GM12875 (cell line): ENCODE measurements around the gene LRP8.

Experiments
- H3K4me3 ChIP-seq: one replicate; pipeline ENCODE4 v1.5.1; 2011; ENCODE audit warnings: low read depth, low read length, control low read depth
- TF ChIP-seq, protein P1 (sequence below): IDR thresholded peaks from 2 replicates; pipeline ENCODE4 v1.5.1; 2011; ENCODE audit warnings: low read depth, mild to moderate bottlenecking, control low read depth, inconsistent platforms, low read length, moderate library complexity, borderline replicate concordance; ENCODE audit not compliant: insufficient read depth

Gene LRP8

DNA sequence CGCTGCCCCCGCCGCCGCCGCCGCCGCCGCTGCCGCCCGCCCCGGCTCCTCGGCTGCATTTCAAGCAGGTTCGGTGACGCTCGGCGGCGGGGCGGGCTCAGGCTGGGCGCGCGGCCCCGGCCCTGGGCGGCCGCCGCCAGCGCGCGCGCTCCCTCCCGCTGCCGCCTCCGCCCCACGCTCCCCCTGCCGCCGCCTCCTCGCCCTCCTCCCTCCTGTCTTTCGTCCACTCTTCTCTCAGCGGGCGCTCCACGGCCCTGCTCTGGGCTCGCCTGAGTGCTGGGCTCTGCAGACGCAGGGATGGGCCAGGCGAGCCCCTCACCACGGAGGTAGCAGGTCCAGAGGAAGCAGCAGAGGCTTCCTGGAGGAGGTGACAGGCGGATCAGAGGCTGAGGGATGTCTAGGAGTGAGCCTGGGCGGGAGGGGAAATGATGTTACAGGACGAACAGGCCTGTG is at the start of gene LRP8:
LRP8 (minus strand) TSS at position 62 of the 453 bp plus-strand sequence. CDS start 158 bp downstream, outside the sequence.
- TF ChIP-seq, protein P1, sequence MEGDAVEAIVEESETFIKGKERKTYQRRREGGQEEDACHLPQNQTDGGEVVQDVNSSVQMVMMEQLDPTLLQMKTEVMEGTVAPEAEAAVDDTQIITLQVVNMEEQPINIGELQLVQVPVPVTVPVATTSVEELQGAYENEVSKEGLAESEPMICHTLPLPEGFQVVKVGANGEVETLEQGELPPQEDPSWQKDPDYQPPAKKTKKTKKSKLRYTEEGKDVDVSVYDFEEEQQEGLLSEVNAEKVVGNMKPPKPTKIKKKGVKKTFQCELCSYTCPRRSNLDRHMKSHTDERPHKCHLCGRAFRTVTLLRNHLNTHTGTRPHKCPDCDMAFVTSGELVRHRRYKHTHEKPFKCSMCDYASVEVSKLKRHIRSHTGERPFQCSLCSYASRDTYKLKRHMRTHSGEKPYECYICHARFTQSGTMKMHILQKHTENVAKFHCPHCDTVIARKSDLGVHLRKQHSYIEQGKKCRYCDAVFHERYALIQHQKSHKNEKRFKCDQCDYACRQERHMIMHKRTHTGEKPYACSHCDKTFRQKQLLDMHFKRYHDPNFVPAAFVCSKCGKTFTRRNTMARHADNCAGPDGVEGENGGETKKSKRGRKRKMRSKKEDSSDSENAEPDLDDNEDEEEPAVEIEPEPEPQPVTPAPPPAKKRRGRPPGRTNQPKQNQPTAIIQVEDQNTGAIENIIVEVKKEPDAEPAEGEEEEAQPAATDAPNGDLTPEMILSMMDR, result no peak
- peak within 1 kb of the TSS; percentile 81 for H3K4me3 ChIP-seq

GRCh38 chr1:53377438-53377841 is 49.6 kb upstream of the LRP8 start:
- TF ChIP-seq, protein P1, result no peak
- no peak overlapping the region for H3K4me3 ChIP-seq

DNA sequence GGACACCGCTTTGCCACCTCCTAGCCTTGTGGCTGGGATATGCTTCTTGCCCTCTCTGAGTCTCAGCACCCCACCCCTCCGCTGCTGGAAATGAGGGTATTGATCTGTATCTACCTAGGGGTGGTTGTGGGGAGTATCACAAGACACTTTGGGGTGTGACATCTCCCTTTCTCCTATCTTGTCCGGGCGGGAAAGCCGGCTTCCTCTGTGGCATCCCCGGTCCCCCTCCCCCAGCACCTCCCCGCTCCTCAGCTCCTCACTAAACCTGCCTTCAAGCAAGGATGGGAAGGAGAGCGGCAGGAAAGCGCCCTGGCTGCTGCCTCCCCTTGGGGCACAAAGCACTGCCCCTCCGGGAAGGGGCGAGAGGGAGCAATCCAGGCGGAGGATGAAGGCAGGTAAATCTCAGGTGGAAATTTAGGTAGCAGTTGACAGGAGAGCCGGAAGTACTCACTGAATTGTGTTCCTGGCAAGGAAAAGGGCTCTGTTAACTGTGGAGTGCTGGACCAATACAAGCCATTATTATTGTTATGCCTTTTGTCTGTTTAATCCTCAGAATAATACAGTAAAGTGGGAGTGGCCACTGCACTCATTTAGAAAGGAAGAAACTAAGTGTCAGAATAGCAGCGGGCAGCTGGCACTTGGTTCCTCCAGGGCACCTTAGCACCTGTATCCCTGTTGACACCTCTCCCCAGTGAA is 49.0 kb upstream of the LRP8 start:
- TF ChIP-seq, protein P1, result no peak
- no peak overlapping the region for H3K4me3 ChIP-seq

GRCh38 chr1:53376041-53376461 is 48.2 kb upstream of the LRP8 start:
- TF ChIP-seq, protein P1, result no peak
- no peak overlapping the region for H3K4me3 ChIP-seq

GRCh38 chr1:53375440-53375839 is 47.6 kb upstream of the LRP8 start:
- no peak overlapping the region for H3K4me3 ChIP-seq
- TF ChIP-seq, protein P1, result no peak

DNA sequence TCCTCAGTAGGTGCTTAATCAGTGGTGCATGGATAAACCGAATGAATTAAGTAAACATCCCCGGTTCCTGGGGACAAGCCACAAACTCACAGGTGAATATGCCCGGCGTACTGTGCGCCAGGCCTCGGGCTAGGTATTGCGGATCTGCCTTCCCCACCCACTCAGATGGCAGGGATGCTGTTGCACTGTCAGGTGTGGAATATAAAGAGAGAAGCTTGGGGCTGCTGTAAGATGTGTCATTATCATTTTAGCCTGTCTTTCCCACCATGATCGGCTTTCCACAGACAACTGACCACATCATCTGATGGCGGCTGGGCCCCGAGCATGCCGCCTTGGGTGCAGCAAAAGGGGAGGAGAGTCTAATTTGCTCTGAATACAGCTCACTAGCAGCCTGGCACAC is 45.4 kb upstream of the LRP8 start:
- TF ChIP-seq, protein P1, result no peak

DNA sequence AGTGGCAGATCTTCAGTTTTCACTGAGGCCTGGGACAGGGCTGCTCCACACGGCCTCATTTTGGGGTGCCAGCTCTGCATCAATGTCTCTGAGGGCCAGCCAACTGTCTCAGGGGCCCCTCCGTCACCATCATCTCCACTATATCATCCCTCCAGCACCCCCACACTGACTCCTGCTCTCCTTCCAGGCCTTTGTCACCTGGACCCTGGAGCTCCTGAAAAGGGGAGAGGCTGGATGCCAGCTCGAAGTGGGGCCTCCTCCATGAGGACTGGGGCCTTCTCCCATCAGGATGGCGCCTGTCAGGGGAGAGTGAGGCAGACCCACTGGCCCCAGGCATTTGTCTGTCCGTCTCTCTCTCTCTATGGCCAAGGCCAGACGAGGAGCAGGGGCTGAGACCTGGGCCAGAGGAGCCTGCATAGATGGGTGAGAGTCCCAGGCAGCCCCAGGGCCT is 44.7 kb upstream of the LRP8 start:
- H3K4me3 ChIP-seq, result no peak overlapping the region
- TF ChIP-seq, protein P1, result no peak

More for the DNA sequence above, 45.4 kb upstream of the LRP8 start:
- H3K4me3 ChIP-seq, result no peak overlapping the region
